CD4-positive, alpha-beta T cell treated with Interferon gamma for 1 hour (primary cell): ENCODE measurements around the gene CTSL.

Source experiments
- DNase-seq: peaks from one replicate; pipeline ENCODE4 v3.0.0-alpha.2; 2020

Gene CTSL

DNA sequence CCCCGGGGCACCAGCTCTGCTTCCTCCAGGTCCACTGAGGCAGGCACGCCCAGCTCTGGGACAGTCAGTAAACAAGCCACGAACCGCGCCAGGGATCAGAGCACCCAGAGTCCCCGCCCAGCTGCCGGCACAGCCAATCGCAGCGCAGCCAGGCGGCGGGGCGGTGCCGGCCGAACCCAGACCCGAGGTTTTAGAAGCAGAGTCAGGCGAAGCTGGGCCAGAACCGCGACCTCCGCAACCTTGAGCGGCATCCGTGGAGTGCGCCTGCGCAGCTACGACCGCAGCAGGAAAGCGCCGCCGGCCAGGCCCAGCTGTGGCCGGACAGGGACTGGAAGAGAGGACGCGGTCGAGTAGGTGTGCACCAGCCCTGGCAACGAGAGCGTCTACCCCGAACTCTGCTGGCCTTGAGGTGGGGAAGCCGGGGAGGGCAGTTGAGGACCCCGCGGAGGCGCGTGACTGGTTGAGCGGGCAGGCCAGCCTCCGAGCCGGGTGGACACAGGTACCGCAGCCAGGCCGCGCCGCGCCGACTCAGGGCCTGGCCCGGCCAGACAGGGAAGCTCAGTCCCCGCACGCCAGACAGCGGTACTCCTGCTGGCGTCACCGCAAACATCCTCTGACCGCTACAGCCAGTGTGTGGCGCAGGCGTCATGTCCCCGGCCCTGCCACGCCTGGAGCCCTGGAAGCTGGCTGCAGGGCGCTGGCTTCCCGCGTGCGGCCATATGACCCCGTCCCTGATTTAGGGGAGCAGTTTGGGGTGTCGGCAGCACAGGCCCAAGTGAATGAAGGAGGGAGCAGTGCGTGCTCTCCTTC is at the start of gene CTSL:
Gene CTSL (plus strand): TSS at position 220 of the 810 bp plus-strand sequence. CDS start 1,485 bp downstream, outside the sequence.
- peak; percentile 68 for DNase-seq

DNA sequence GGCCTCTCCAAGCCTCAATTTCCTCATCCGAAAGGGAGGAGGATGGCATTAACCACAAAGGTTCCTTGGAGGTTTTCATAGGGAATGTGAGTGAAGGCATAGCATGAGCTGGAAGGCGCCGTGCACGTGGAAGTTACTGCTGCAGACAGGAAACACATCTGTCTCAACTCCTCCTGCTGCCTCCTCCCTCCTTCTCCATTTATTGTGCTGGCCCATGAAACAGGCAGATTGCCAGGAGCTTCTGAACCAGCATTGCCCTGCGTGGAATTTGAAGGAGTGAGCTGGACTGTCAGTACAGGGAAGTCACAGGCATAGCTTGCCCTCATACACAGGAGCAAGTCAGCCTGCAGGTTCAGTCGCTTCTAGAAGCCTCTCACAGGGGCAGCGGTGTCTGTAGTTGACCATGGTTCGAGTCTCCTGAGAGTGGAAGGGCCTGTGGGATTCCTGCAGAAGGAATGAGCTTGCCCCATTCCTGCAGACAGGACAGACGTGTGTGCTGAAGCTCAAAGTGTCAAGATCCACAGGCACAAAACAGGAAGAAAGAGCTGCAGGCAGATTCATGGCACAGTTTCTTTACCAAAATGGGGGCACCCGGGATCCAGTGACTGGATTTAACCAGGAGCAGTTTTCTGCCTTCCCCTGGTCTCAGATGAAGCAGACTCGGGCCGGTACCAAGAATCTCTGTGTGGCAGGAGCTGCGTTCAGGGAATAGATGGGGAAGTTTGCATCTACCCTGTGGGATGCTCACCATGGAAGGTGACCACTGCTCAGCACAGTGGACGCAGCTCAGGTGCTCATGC is 48.7 kb upstream of the CTSL start:
- DNase-seq, result no peak

DNA sequence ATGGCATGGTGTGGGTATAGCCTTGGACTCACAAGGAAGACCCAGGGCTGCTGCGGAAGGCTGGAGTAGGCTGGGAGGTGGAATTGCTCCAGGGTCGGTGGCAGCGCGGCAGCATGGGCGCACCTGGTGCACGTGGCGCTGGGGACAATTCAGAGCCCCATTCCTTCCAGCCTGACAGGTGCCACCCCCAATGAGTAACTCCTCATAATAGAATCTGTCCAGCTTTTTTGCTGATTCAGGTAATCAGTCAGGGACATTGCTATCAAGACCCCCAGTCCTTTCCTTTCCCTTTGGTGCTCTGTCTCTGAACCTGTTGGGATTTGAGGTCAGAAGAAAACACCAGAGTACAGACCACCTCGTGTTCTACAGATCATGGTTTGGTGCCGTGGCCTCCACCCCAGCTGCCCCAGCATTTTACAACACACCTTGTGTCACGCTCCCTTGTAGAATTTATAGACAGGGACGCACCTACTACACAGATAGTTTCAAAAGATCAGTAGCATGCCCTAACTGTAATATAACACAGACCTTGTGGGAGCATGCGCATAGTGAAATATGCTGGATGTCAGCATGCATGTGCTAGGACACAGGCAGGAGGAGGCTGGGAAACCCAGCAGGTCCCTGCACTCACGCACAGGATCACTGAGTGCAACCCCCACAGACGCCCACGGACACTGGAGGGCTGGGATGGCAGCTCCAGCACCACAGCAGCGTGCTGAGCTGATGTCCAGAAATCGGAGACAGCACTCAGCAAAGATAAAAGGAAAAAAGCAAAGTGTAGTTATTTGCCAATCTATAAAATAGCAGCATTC is 47.9 kb upstream of the CTSL start:
- DNase-seq, result no peak

DNA sequence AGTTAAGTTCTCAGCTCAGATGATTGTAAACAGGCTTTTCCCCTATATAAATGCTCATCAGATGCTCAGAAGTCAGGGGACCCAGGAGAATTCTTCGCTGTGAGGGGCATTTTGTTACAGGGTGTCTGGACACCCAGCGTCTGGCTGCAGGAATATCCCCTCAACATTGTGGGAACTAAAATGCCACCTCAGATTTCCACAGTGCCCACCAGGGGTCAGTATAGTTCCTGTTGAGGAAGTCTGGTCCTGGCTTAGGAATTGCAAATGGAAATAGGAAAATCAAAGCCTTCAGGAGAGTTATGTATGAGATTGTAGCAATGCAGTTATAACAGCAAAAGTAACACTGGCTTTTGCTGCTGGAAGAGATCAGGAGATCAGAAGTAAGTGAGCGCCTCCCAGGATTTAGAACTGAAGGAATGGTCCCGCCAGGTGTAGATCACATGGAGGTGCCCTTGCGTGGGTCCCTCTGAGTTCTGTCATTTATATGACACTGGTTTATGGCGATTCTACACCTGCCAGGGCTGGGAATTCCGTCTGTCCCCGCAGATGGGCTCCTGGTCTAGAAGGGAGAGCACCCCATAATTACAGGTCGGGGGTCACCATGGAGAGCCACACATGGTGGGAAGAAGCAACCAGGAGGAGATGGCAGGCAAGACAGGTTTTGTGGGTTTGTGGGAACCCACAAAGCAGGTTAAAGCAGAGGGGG is 47.1 kb upstream of the CTSL start:
- no peak for DNase-seq

DNA sequence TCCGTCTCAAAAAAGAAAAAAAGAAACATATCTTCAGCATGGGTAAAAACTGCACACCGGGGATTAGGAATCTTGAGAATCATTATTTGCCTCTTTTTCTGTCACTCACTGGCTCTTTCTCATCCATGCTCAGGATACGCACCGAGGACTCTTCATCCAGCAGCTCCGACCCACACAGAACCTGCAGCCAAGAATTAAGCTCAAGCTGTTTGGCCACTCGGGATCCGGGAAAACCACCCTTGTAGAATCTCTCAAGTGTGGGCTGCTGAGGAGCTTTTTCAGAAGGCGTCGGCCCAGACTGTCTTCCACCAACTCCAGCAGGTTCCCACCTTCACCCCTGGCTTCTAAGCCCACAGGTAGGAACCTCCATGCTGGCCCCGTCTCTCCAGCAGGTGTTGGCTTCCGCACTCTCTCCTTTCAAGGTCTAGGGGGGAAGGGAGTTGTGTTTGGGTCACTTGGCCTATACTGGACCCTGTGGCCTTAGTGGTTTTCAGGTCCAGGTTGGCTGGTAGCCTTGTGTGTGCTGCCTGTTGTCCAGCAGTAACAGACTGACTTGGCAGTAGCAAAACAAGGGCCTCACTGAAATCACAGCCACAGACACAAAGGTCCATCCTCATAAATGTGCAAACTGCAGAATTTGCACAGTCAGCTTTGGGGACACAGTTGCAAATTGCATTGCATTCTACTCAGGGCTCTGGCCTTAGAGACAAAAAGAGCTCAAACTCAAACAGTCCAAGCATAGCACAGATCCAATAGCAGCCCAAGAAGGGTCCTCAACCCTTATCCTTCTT is 44.5 kb upstream of the CTSL start:
- DNase-seq, result no peak

DNA sequence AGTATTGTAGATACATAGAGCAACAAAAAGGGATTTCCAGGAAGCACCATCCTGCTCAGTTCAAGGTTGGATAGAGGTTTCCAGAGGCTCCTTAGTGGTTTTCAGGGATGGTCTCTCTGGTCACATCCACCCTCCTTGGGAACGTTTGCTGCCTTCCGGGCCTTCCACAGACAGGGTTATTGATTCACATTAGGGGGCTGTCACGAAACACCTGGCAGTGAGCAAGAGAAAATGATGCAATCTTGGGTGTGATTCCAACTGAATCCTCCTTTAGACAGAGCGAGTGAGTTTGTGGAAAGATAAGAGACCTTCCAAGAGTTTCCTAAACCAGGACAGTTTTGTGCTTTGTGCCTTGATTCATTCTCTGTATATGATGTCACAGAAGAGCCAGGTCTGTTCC is 43.8 kb upstream of the CTSL start:
- no peak for DNase-seq

DNA sequence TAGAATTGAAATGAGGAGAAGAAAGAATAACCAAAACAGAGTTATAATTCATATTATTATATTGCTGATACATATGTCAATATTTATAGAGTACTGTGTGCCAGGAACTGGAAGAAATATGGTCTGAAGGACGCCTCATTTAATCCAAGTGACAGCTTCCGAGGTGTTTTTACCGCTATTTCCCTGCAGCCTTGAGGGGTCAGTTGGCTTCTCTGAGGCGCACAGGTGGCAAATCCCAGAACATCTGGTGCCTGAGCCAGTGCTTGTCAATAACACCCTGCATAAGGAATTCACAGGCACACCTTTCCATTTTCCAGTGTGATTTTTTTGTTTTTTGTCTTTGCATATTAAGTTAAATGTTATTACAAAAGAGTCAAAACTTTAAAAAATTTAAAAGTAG is 43.3 kb upstream of the CTSL start:
- no peak for DNase-seq

DNA sequence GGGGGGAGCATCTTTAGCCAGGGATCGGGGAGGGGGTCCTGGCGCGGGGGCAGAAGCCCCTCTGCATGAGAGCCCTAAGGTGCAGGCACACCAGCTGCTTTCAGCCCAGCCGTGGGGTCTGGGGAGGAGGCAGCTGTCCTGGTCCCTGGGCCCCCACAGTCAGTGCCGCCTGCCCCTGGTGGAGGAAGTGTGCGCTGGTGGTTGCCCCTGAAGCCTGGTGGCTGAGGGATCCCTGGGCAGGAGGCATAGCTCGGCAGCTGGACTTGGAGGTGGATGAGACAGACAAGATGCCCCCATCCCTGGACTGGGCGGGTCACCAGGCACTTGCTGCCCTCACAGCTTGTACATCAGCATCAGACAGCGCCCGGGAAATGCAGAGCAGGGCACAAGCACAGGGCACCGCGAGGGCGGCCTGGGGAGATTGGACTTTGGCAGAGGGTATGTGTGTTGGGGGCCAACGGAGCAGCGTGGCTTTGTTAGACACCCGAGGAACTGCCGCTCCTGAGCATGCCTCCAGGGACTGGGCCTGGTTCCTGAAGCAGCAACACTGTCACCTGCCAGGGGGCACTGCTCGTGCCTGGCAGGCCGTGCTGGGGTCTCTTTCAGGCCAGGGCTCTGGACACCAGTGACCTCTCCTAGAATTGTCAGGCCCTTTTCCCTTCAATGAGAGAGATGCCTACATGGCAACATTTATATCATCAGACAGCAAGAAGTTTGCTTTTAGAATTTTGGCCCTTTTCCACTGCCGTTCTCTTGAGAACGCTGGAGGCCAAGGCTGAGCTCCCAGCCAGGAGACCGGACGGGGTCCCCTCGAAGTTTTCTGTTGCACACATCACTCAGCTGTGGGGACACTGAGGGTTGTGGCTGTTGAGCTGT is 41.9 kb upstream of the CTSL start:
- DNase-seq, result no peak

DNA sequence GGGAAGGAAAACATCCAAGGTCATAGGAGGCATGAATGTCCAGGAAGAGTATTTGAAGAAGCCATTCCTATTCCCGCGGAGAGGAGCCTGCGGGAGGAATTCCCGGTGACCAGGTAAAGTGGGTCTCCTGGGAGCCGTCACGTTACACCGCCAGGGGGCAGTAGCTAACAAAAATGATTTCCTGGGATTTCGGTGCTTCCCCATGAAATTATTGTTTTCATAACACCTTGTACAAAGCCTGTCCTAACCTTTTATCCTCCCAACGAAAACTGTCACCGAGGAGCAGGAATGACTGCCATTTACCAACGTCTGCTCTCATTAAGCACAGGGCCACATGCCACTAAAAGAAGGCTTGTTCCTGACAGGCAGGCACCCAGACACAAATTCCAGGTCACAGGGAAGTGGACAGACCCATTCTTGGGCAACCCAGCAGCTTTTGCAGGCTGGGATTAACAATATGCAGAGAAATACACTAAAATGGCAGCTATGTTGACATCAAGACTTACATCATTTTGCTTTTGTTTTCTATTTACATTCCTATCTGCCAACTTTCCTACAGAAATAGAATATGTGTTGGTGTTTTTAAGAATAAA is 41.2 kb upstream of the CTSL start:
- DNase-seq, result no peak

DNA sequence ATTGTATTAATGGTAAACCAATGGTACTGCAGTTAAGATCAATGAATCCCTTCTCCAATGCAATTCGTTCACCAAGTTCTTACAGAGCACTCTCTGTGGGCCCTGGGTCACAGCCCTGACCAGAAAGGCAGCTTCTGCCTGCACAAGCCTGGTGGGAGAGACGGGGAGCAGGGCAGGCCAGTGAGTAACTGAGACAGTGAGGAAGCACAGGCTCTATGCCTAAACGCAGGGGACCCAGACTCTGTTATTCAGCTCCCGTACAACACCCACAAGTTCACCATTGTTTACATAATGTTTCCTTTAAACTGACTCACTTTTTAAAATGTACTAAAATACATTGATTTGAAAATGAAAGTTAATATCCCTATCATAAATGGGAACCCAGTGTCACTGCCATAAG is 40.5 kb upstream of the CTSL start:
- DNase-seq, result no peak

DNA sequence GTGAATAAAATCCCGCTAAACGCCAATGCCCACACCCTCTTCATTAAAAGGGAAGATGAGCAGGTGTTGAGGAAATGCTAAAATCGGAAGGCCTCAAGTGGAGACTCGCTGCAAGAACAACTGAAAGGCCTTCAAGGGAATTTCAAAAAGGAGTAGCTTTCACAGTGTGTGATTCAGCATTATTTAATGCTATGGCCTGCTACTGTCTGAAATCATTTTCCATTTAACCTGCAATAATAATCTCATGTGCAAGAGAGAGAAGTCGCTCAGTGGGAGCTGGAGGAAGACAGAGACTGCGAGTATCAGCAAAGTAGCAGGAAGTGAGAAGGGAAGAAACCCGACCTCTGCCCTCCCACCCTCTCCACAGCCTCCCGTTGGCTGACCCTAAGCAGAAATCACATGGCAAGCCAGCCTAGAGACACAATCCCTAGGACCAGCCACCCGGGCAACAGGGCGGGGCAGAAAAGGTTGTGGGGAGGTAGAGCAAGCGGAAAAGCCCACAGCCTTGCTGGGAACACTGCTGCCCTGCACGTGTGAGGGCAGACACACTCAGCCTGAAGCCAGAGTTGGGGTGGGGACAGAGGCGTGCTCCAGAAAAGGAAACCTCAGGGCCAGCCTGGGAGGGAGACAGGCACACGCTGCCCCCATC is 39.9 kb upstream of the CTSL start:
- no peak for DNase-seq

DNA sequence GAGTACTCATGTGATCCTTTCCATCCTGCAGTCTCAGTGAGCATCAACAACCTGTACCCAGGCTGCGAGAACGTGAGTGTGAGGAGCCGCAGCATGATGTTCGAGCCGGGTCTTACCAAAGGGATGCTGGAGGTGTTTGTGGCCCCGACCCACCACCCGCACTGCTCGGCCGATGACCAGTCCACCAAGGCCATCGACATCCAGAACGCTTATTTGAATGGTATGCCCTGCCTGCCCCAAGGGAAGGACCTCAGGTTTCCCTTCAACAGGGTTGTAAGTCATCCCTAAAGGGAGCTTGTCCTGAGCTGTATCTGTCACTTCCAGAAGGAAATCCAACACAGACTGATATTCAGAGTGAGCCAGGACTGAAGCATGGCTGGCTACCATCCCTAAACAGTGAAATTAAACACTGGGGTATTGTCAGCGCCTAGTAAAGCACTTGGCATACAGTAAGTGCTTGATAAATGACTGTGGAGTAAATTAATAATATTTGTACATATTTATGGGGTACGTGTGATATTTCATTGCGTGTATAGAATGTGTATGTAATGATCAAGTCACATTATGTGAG is 39.3 kb upstream of the CTSL start:
- no peak for DNase-seq

DNA sequence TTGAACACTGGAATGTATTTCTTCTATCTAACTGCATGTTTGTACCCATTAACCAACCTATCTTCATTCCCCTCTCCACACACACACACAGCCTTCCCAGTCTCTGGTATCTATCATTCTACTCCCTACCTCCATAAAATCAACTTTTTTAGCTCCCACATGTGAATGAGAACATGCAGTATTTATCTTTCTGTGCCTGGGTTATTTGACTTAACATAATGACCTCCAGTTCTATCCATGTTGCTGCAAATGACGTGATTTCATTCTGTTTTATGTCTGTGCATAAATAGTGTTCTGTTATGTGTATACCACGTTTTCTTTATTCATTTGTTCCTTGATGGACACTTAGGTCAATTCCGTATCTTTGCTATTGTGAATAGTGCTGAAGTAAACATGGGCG is 38.7 kb upstream of the CTSL start:
- no peak for DNase-seq

DNA sequence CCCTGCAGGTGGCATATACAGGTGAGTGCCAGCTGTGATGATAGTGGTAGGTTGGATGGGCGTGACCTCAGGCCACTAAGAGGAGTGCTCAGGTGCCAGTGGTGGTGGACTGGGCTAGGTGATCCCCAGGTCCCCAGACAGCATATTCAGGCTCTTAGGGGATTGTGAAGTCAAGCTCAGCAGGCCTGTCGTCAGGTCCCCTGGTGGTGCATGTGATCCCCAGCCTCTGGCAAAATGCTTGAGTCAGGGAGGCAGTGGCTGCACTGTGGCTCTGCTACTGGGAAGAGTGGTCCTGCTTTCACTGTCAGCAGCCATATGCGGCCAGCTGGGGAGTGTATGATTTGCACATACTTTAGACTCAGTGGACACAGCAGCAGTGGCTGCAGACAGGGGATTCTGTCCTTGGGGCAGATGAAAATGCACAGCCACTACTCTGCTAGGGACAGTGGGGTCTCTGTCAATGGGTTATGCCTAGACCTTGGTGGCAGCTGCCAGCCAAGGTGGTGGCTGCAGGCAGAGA is 31.6 kb upstream of the CTSL start:
- DNase-seq, result no peak

DNA sequence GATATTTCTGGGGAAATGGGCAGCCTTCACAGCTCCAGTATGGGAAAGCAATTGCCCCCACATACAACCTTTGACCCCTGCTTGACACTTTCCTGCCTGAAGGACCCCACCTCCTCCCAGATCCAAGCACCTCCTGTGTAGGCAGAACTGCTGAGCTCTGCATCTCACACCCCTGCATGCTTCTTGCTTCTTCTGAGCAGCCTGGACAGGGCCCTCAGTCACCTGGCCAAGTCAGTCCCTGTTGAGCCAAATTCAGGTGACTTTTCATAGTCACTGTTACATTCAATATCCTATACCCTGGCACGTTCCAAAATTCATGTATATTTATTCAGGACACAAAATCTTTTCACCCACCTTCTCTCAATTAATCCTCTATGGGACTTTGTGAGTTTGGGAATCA is 30.4 kb upstream of the CTSL start:
- no peak for DNase-seq

DNA sequence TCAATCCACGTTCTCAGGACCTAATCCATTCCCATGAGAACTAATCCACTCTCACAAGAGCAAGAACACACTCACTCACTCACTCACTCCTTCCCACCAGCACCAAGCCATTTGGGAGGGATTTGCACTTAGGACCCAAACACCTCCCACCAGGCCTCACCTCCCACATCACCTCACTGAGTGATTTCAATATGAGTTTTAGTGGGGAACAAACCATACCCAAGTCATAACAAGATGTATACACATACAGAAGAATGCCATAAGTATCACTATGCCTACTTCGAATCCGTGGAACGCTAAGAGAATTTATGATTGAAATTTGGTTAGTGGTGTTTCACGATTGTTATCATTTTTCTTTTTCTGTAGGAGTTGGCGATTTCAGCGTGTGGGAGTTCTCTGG is 29.3 kb upstream of the CTSL start:
- DNase-seq, result no peak

DNA sequence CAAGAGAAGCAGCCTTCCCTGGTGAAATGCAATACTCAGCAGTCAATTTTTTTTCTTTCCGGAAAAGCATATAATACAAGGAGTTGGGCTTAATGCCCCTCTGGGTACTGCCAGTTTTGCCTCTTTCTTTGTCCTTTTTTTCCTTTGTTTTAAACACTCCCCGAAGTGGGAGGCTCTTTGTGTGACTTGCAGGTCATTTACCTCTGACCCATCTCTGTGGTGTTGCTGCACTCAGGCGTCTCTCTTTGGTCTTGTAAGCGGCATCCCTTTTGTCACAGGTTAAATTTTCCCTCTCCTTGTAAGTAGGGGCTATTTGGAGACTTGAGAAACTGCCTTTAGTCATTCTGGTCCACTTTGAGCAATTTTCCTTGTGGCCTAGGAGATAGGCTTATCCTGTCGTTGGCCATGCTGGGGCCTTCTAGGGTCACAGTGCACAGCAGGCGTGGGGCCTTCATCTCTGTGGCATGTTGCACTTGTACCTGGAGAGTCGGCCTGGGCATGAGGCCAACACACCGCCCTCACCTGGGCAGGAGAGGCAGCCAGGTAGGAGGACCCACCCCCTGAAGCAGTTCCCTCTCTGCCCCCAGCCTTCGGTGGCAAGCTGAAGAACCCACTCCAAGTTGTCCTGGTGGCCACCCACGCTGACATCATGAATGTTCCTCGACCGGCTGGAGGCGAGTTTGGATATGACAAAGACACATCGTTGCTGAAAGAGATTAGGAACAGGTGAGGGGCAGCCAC is 27.7 kb upstream of the CTSL start:
- DNase-seq, result no peak

DNA sequence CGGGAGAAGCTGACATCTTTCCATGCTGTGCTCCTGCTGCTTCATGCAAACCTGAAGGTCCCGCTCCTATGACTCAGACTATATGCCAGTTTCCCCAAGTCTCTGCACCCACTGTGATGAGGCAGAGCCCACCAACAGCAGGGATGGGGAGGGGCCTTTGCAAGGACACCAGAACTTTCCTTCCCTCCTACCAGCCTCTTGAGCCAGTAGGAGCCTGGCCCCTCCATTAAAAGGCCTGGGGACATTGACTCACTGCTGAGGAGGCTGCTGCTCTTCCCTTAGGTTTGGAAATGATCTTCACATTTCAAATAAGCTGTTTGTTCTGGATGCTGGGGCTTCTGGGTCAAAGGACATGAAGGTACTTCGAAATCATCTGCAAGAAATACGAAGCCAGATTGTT is 26.1 kb upstream of the CTSL start:
- DNase-seq, result no peak

DNA sequence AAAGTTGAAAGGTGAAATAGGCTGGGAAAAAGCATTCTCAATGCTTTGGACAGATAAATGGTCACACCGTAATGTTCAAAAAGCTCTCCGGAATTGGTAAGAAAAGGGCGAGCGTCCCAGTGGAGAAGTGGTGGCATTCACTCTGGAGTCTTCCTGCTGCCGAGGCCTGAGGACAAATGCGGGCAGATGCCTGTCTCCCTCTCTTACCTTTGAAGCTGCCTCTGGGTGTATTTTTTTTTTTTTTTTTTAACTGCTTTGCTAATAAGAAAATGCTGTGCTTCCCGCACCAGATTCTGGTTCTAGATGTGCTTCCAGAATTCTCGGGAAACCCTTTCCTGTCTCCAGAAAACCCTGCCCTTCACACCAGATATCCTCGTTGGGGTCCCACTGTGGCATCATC is 24.4 kb upstream of the CTSL start:
- DNase-seq, result no peak
